GM19397 (cell line): ENCODE data around the gene FCRL3.

ENCODE experiments used
- ATAC-seq: cut with Tn5 transposase; IDR thresholded peaks from one replicate; pipeline ENCODE4 v1.9.1; 2021; ENCODE audit warnings: mild to moderate bottlenecking, moderate library complexity; ENCODE audit not compliant: unreplicated experiment

FCRL3 gene

GRCh38 chr1:157691285-157691920, 9.2 kb downstream of the FCRL3 start:
- ATAC-seq: no peak

- no peak for ATAC-seq
These were observed 17.7 kb downstream of the FCRL3 start for GRCh38 chr1:157682710-157683437.

- ATAC-seq: no peak
These were observed 21.8 kb downstream of the FCRL3 start for GRCh38 chr1:157678721-157679120.

GRCh38 chr1:157673008-157673407, 27.6 kb downstream of the FCRL3 start:
- ATAC-seq: no peak

GRCh38 chr1:157671895-157672294, 28.7 kb downstream of the FCRL3 start:
- no peak for ATAC-seq

- no peak for ATAC-seq
These were observed 40.9 kb downstream of the FCRL3 start for GRCh38 chr1:157659576-157660247.

- ATAC-seq: no peak
These were observed 42.0 kb downstream of the FCRL3 start for GRCh38 chr1:157658571-157658970.

- ATAC-seq: peak; percentile 12
These were observed 47.1 kb downstream of the FCRL3 start for GRCh38 chr1:157653494-157653873.

- ATAC-seq: peak; percentile 87
These were observed 47.6 kb downstream of the FCRL3 start for GRCh38 chr1:157652859-157653493.

- no peak for ATAC-seq
These were observed 52.3 kb downstream of the FCRL3 start for GRCh38 chr1:157648317-157648716.

- no peak for ATAC-seq
These were observed 54.4 kb downstream of the FCRL3 start for GRCh38 chr1:157646144-157646543.

GRCh38 chr1:157641177-157641576, 59.4 kb downstream of the FCRL3 start:
- ATAC-seq: no peak

- no peak for ATAC-seq
These were observed 60.8 kb downstream of the FCRL3 start for GRCh38 chr1:157639800-157640199.

- ATAC-seq: no peak
These were observed 71.8 kb downstream of the FCRL3 start for GRCh38 chr1:157628773-157629172.
